Stimulated activated CD4-positive, alpha-beta T cell treated with anti-CD3 and anti-CD28 coated beads, Interleukin-2, amount 100 ng/mL, for 24 hours (primary cell): Measurements from ENCODE around the gene AGRN.
"Not testable (repeated sequence)": the region's sequence is repeated elsewhere in the genome, so short reads cannot be mapped to it uniquely, and the experiment has no call there.

Experiments used
- DNase-seq, 2 donors: peaks; one replicate each; pipeline ENCODE4 v3.0.0-alpha.2; 2020

Gene AGRN

GRCh38 chr1:1021920-1022259, 2.0 kb downstream of the AGRN start:
- DNase-seq, result no peak

GRCh38 chr1:1022302-1023009, 2.5 kb downstream of the AGRN start:
- DNase-seq, result no peak

- no peak for DNase-seq
Observed at GRCh38 chr1:1023700-1024099, 3.8 kb downstream of the AGRN start.

DNA sequence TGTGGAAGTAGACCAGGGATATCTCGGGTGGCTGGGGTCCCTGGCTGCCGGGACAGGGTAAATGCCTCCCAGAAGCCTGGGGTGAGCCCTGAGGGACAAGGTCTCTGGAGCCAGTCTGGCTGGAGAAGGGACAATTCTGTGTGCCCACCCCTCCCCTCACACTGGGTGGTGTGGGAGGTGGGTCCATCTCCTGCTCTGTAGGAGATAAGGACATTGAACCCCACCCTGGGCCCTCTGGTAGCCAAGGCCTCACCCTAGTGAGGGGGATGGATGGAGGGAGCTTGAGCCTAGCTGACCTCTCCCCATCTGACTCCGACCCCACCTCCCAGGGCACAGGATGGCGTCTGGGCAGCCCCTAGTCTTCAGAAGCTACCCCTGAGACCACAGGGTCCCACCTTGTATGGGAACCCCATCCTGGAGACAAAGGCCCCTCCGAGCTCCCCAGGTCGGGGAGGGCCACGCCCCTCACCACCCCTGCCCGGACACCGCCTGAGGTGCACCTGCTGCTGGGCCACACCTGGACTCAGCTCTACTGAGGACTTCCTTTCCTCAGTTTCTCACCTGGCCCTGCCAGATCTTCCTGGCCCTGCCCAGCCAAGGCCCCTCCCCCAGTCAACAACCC, 4.3 kb downstream of the AGRN start:
- DNase-seq, result no peak

DNA sequence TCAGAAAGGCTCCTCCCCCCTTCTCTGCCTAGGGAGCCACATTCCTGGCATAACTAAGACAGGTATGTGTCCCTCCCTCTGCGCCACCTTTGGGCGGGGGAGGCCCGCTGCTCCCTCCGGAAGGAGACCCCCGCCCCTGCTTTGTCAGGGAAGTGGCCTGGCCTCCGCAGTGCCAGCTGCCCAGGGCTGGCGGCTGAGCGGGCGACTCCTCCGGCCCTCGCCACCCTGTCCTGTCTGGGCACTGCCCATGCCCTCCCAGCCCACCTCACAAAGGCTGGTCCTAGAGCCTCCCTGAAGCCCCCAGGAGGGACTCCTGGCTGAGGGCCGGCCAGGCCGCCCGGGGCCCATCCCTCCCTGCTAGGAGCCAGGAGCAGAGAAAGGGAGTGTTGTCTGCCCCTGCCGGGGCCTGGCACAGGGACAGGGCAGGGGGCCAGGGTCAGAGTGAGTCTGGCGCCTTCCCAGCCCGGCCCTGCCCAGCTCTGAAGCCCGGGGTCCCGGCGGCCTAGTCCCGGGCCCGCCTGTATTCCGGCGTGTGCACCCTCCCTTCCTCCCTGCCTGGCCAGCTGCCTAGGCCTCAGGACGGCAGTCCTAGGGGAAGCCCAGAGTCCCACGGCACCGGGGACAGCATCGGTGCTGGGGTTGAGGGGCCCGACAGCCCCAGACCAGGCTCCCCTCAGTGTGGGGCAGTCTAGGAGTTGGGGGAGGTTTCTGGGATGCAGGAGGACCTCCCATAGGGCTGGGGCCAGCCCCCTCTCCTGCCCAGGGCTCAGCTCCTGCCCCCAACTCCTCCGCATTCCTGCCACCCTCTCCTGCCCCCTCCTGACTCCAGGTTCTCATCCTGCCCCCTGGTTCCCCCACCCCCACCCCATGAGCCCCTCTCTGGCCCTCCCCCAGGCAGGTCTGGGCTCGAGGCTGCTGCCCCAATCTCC, 5.1 kb downstream of the AGRN start:
- DNase-seq, result no peak

DNA sequence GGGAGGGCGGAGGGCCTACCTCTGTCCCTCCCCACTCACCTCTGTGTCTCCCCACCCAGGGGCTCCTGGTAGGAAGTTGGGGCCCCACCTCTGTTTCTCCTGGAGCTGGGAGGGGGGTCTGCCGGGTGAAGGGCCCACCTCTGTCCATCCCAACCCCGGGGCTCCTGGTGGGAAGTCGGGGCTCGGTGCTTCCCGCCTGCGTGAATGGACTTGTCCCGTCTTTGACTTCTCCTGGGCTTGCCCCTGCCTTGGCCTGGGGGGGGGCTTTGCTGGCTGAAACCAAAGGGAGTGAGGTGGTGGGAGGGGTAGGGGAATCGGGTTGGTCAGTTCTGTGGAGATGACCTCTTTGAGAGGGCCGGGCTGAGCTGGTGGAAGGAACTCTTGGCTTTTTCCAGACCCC, 5.8 kb downstream of the AGRN start:
- no peak for DNase-seq

DNA sequence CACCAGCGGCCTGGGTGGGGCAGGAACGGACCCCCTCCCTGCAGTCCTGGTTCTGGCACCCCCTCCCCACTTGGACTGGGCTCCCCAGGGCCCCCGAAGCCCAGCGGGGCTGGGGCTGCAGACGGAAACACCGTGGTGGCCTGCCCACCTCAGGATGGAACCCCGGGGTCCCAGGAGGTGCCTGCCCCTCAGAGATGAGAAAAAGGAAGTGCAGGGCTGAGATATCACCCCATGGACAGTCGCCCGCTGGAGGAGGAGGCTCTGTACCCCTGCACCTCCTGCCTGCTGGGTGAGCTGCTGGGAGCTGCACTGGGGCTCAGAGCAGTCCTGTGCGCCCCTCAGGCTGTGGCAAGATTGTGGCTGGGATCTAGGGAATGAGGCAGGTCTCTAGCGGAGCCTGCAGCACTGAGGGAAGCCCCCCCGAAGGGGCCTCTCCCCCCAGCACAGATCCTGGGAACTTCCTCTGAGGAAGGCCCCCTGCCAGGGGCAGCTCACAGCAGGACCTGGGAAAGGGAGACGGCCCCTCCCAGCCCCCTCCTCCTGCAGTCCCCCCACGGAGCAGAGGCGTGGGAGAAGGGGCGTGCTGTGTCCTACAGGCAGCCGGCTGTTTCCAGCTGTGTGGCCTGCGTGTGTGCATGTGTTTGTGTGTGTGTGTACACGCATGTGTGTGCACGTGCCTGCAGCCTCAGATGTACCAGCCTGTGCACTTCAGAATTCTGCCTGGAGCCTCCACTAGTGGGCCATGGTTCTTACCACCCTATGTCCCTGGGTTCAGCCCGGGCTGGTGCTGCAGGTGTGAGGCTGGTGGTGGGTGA, 6.9 kb downstream of the AGRN start:
- no peak for DNase-seq

DNA sequence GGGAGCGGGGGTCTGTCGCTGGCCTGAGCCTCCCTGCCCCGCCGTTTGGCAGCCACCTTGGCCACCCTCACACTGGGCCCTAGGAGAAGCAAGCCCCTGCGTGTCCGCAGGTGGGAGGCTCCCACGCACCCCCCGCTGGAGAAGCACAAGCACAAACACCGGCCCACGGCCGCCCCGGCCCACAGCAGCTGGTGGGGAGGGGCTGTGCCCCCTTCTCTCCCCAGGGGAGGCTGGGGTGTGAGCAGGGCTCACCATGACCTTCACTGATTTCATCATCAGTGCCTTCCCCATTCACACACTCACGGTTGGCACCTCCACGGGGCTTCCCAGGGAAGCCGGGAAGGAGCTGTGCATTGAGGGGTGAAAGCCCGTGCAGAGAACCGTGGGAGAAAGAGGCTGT, 7.9 kb downstream of the AGRN start:
- no peak for DNase-seq

DNA sequence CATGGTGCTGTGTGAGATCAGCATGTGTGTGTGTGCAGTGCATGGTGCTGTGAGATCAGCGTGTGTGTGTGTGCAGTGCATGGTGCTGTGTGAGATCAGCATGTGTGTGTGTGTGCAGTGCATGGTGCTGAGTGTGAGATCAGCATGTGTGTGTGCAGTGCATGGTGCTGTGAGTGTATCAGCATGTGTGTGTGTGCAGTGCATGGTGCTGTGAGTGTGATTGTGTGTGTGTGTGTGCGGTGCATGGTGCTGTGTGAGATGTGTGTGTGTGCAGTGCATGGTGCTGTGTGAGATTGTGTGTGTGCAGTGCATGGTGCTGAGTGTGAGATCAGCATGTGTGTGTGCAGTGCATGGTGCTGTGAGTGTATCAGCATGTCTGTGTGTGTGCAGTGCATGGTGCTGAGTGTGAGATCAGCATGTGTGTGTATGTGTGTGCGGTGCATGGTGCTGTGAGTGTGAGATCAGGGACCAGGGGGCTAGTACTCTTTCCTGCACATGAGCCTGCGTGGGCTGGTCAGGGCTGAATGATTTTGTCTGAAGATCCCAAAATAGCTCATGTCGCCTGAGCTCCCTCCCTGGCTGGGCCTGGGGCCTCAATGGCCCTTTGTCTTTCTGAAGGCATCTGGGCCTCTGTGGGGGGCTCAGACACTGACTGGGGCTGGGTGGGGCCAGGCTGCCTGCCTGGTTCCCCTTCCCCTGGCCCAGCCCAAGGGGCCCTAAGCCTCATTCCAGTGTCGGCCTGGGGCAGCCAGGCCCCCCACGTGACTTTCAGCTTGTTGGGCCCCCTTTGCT, 11.1 kb downstream of the AGRN start:
- not testable (repeated sequence) for DNase-seq

DNA sequence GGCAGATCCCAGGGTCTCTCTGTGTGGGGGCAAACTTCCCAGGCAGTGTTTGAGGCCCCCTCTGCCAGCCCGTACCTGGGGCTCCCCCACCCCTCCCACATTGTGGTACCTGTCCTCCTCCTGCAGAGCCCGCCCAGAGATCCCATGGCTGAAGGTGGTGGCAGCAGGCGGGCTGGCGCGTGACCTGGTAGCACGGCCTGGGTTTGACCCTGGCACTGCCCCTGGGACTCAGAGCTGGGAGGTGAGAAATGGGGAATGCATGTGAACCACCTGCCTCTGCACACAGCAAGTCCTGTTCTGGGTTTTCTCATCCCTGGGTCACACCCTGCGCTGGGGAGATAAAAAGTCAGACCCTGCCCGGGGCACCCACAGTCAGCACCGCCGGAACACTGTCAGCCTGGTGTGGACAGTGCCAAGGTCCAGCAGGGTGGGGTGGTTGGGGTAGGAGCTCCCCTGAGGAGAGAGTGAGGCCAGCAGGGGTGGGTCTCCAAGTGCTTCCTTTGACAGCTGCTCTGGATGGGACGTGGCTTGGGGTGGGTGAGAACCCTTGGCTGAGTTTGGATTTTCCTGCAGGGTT, 11.8 kb downstream of the AGRN start:
- DNase-seq, result no peak

- DNase-seq, result no peak
Observed at GRCh38 chr1:1032424-1032823, 12.5 kb downstream of the AGRN start.

DNA sequence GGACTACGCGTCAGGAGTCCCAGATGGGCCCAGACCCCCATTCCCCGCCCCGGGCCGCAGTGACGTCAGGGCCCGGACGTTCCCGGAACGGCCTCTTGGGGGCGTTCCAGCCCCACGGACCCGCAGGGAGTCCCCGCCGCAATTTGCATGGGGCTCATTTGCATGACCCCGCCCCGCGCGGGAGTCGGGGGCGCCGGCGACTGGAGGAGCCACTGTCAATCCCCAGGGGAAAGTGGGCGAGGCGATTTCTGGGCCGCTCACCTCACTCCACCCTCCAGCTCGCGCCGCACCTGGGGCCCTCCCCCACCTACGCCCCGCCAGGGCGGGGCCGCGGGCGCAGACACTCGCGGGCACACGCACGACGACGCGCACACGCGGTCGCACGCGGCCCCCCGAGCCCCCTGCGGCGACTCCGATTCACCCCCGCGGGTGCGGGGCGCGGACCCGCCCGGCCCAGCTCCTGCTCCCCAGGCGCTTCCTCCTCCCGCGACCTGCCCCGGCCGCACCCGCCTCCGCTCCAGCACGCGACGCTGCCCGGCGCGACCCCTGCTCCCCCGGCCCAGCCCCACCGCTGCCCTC, 13.2 kb downstream of the AGRN start:
- DNase-seq, result peak; percentile 92 to 93

GRCh38 chr1:1033731-1034438, 14.0 kb downstream of the AGRN start:
- DNase-seq, result peak in 1 of 2 donors; percentile 21

- no peak for DNase-seq
Observed at GRCh38 chr1:1034439-1034781, 14.5 kb downstream of the AGRN start.

- DNase-seq, result no peak
Observed at GRCh38 chr1:1035291-1035943, 15.5 kb downstream of the AGRN start.

DNA sequence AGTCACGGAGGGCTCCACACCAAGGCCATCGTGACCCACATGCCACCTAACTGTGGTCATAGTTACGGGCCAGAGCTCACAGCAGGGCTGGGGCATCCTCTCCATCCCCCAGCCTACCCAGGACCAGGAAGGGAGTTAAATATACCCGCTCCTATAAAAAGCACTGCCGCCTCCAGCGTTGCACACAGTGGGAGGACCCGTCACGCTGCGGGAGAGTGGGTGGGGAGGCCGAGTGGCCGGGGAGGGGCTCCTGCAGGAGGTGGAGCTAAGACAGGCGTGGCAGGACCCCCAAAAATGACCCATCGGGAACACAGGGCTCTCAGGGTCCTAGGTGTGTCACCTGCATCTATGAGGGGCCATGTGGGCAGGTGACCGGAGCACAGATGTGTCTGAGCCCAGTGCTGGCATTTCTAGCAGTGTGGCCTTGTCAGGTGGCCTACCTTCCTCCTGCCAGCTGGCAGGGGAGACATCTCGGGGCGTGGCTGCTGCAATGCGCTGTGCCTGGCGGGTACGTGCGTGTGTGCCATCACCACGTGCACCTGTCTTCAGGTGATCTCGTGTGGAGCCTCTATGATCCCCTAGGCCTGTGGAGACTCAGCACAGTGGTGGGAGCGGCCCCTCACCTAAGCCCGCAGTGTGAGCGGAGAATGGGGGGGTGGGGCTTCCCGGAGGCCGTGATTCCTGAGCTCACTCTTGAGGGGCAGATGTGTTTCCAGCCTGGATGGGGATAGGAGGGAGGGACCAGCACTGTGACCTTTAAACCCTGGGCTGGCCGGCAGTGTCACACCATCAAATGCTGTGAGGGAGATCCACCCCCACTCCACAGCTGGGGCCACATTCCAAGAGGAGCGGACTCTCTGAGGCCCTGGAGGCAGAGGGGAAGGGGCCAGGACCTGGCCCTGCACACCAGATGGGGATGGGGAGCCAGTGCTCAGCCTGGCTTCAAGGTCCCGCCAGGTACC, 17.7 kb downstream of the AGRN start:
- DNase-seq, result no peak

- no peak for DNase-seq
Observed at GRCh38 chr1:1038694-1039093, 18.8 kb downstream of the AGRN start.

DNA sequence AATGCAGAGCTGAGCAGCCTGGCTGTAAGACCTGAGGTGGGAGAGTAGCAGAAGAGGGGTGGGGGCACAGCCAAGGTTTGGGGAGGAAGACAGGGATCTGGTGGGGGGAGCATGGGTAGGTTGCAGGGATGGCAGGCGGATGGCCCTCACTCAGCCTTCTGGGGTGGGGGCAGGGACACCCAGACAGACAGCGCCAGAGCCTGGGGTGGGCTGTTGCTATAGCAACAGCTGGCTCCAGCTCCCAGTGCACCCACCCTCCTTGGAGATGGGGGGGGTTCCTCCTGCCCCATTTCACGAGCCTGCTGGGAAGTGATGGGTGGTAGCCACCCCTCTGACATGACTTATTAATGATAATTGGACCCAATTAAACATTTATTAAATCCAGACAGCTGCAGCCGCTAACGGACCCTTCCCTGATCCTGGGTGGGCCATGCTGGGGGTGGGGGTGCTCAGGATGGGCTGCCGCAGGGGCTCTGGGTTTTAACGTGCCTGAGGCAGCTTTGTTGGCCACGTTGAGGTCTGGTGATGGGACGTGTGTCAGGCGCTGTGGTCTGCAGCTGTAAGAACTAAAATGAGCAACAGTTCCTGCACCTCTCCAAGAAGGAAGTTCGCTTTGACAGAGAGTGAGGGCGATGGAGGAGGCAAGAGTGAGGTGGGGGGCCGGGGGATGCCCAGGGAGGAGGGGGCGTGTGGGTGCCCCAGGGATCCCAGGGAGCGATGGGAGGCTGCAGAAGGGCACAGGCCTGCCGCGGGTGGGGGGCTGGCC, 19.4 kb downstream of the AGRN start:
- DNase-seq, result no peak
